Loucy (cell line): ENCODE results near the gene PHGDH.

Experiments used
- CTCF ChIP-seq: fragments of 200-600 bp; sonication (generic); conservative IDR thresholded peaks from 2 replicates; pipeline ENCODE4 v1.5.1; 2014; ENCODE audit warnings: mild to moderate bottlenecking, antibody characterized with exemption, low read length
- EZH2phosphoT487 ChIP-seq: fragments of 200-600 bp; IDR thresholded peaks from 2 replicates; pipeline ENCODE4 v1.6.1; 2018; ENCODE audit warnings: antibody characterized with exemption, mild to moderate bottlenecking, moderate library complexity, borderline replicate concordance

GRCh38 chr1:119791377-119791776, 79.6 kb downstream of the PHGDH start:
- TF ChIP-seq CTCF = no peak
- TF ChIP-seq EZH2phosphoT487 = no peak
